ENCODE data around the gene TMOD1. TPM values are rescaled to one million over a fixed set of nuclear protein-coding genes. Genes with fewer than 3 reads are reported as not detected.

Gene TMOD1
- total and polyA plus RNA-seq, 9 of the 15 experiments (the other 6 are each of a cell fraction or from before 2014, with no cell fraction given): 7.1 to 41.2 (median 14.2) TPM

- TF ChIP-seq, protein P1, sequence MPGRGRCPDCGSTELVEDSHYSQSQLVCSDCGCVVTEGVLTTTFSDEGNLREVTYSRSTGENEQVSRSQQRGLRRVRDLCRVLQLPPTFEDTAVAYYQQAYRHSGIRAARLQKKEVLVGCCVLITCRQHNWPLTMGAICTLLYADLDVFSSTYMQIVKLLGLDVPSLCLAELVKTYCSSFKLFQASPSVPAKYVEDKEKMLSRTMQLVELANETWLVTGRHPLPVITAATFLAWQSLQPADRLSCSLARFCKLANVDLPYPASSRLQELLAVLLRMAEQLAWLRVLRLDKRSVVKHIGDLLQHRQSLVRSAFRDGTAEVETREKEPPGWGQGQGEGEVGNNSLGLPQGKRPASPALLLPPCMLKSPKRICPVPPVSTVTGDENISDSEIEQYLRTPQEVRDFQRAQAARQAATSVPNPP (IDR thresholded peaks at IDR 0.05; ENCODE audit: borderline replicate concordance, insufficient read depth, insufficient read length): no peak
These were observed 57.2 kb downstream of the TMOD1 start (continued) for GRCh38 chr9:97558701-97559101.

DNA sequence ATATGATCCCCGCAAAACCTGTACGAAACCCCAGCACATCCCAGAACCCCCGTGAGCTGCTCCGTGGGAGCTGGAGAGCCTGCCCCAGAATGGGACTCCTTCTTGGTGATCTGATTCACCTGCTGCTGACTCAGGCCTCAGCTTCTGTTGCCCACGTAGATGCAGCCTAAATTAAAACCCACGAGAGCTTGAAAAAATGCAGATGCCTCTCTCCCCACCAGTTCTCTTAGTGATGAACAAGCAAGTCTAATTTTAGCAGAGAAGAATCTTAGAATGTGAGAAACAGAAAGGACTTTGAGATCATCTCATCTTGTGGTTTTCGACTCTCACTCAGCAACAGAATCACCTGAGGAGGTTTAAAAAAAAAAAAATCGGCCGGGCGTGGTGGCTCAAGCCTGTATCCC, 57.6 kb downstream of the TMOD1 start:
- in situ Hi-C loops (cut with MboI) (no loop called here), intact Hi-C loops (cut with micrococcal nuclease) (no loop called here)
- FAIRE-seq (no peak), DNase-seq (ENCODE audit: extremely low read depth in 1 of 4, low spot score in 3 of 4) (no peak), ATAC-seq (no peak)
- Histone ChIP-seq H3K27ac (ENCODE audit: extremely low read depth, low read depth, low read length) (no peak overlapping the region), H3K9me3 (replicated peaks; ENCODE audit: control insufficient read depth, insufficient read depth, low read depth, low read length) (no peaks in the 10 kb centered on the region), H3K4me2 (ENCODE audit: insufficient read depth, low read length) (no peak overlapping the region), H3K79me2 (ENCODE audit: control insufficient read depth, insufficient read depth, low read length) (no peaks in the 10 kb centered on the region), H3K9me1 (ENCODE audit: control insufficient read depth, insufficient read depth, low read length) (no peaks in the 10 kb centered on the region), H3K9ac (ENCODE audit: insufficient read depth in 1 of 2, low read depth in 2 of 2, low read length in 2 of 2) (no peak overlapping the region), H3K27me3 (ENCODE audit: control insufficient read depth in 2 of 2, insufficient read depth in 2 of 2, low read length in 2 of 2) (no peaks in the 10 kb centered on the region), H3K4me1 (replicated peaks in 1 of 2; ENCODE audit: control insufficient read depth in 2 of 2, insufficient read depth in 2 of 2, low read length in 2 of 2) (no peaks in the 10 kb centered on the region), H3K4me3 (no peak overlapping the region), H4K20me1 (replicated peaks; ENCODE audit: control insufficient read depth, insufficient read depth, low read length) (0 out of 2 replicates have a peak, but pooled peaks cover 4% of the 10 kb centered on the region), H2AFZ (ENCODE audit: low read depth, low read length) (no peak overlapping the region), H3K36me3 (ENCODE audit: control insufficient read depth, insufficient read depth, low read length) (peaks cover 32% of the 10 kb centered on the region; the same call in 2 of the 3 replicates)
- TF ChIP-seq ZNF277 (CRISPR knock-in tag; IDR thresholded peaks at IDR 0.05; ENCODE audit: borderline replicate concordance) (no peak), ZKSCAN8 (CRISPR knock-in tag; IDR thresholded peaks at IDR 0.05) (no peak), ZNF79 (CRISPR knock-in tag; IDR thresholded peaks at IDR 0.05; ENCODE audit: low read depth) (no peak), CBX8 (IDR thresholded peaks at IDR 0.05; ENCODE audit: borderline replicate concordance, extremely low read depth, low read depth, low read length, poor library complexity, severe bottlenecking) (no peak), XRCC3 (IDR thresholded peaks at IDR 0.05) (no peak), SOX6 (IDR thresholded peaks at IDR 0.05) (no peak), ZNF12 (CRISPR knock-in tag; IDR thresholded peaks at IDR 0.05) (no peak)
- TF ChIP-seq, protein P2, sequence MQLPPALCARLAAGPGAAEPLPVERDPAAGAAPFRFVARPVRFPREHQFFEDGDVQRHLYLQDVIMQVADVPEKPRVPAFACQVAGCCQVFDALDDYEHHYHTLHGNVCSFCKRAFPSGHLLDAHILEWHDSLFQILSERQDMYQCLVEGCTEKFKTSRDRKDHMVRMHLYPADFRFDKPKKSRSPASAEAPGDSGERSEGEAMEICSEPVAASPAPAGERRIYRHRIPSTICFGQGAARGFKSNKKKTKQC (CRISPR knock-in tag; IDR thresholded peaks at IDR 0.05): no peak
- ChIA-PET CTCF (ENCODE audit: low intra/inter-chr PET ratio) (no interaction called here), POLR2A (no interaction called here)
- WGBS (ENCODE audit: insufficient coverage, low coverage, missing lambda C conversion rate): 90% methylated on average over 8 of the region's 10 CpGs
- no TSS peak for BruUV-seq (replicated peaks)

All from K562 (cell line).